ENCODE data around the gene R3HDM4.
"Not testable (repeated sequence)": the region's sequence is repeated elsewhere in the genome, so short reads cannot be mapped to it uniquely, and the experiment has no call there.

Gene R3HDM4

DNA sequence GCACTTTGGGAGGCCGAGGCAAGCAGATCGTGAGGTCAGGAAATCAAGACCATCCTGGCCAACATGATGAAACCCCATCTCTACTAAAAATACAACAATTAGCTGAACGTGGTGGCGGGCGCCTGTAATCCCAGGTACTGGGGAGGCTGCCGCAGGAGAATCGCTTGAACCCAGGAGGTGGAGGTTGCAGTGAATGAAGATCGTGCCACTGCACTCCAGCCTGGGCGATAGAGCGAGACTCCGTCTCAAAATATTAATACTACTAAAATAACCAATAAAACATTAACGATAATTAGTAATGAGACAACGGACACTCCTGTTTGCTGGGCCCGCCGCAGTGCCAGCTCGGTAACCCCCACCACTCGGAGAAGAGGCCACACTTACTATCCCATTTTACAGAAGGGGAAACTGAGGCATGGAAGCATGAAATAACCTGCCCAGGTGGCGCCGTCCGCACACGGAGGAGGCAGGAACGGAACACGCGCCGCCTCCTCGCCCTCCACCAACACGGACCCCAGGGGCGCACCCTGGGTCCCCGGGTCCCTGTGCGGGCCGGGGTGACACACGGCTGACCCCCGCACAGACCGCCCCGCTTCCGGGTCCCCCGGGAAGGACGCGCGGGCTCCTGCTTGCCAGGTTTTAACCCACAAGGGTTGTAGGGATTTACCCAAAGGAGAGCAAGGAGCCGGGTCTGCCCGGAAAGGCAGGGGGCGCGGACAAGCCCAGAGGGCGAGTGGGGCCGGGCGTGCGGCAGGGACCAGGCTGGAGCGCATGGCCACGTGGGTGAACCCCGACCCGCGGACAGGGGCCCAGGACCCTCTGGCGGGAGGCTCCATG, 1.6 kb downstream of the R3HDM4 start:
- DNase-seq, result no peak

DNA sequence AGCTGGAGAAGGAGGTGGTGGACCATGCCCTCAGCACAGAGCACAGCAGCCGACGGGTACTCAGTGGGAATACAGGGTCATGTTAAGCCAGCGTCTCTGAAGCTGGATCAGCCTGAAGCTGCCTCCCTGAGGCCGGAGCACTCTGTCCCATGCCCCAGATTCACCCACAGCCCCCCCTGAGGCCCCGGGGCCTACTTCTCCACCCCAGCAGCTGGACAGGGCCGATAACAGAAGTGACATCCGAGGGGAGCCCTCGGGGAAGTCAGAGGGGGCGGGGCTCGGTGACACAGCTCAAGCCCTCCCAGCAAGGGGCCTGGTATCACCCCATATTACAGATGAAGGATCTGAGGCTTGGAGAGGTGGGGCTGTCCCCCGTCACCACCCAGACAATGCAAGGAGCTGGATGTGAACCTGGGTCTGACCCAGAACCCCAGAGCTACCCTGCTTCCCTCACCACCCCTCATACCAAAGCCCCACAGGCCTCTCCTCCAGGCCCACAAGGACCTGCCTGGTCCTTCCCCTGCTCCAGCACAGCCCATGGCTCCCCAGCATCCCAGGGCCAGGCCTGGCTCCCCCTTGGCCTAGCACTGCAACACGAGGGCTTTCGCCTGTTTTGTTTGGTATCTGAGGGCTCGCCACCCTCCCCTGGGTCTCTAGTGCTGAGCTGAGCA, 5.7 kb downstream of the R3HDM4 start:
- DNase-seq, result no peak

DNA sequence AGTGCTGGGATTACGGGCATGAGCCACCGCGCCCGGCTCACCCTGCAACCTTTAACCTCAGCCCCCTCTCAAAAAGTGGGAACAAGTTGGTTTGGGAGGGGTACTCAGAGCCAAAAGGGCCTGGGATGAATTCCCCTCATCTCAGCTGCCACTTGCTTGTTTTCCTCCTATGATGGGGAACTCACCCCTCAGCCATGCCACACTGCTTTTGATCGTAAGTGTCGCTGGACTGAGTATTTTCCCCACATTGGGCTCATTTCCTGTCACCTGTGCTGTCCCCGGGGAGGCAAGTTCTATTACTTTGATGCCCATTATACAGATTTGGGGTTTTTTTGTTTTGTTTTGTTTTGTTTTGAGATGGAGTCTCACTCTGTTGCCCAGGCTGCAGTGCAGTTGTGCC, 6.5 kb downstream of the R3HDM4 start:
- DNase-seq, result no peak

- DNase-seq, result no peak
Measured at GRCh38 chr19:904545-904944, 8.5 kb downstream of the R3HDM4 start.

DNA sequence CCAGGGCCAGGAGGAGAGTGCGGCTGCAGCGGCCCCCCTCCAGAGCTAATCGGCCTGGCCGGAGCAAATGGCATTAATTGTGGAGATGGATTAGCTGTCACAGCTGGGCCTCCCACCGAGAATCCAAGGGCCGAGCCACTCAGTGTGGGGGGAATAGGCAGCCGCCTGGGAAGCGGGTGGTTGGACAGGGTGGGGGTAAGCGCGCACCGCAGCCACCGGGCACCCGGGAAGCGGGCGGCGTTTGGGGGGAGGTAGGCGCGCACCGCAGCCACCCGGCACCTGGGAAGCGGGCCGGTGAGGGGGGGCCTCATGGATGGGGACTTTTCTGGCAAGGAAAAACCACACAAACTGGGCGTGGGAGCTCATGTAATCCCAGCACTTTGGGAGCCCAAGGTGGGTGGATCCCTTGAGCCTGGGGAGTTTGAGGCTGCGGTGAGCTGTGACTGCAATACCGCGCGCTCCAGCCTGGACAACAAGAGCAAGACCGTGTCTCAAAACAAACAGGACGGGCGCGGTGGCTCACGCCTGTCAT, 9.7 kb downstream of the R3HDM4 start:
- DNase-seq, result no peak

DNA sequence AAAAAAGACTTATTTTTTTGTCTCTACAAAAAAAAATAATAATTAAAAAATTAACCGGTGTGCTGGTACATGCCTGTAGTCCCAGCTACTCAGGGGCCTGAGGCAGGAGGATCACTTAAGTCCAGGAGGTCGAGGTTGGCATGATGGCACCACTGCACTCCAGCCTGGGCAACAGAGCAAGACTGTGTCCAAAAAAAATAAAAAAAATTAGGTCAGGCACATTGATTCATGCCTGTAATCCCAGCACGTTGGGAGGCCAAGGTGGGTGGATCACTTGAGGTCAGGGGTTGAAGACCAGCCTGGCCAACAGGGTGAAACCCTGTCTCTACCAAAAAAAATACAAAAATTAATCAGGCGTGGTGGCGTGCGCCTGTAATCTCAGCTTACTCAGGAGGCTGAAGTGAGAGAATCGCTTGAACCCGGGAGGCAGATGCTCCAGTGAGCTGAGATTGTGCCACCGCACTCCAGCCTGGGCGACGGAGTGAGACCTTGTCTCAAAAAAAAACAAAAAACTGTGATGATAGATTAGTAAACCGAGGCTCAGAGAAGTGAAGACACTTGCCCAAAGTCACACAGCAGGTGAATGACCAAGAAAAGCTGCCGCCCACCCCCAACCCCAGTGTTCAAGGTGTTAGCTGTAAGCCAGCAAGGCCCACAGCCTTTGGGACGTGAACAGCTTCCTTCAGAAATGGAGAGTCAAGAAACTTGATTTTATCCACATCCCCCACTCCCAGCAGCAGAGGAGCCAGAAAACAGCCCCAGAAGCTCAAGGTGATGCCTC, 10.4 kb downstream of the R3HDM4 start:
- no peak for DNase-seq

DNA sequence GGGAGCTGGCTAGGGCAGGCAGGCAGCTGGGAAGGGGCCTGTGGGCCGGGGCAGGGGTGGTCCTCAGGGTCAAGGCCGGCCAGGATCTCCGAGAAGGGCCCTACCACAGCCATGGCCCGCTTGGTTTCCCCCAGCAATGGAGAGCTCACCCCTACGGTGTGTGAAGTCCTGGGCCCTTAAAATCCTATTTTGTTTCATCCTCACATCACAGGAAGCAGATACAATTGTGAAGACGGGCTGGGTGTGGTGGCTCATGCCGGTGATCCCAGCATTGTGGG, 11.0 kb downstream of the R3HDM4 start:
- DNase-seq, result no peak

- DNase-seq, result no peak
Measured at GRCh38 chr19:901216-902092, 11.6 kb downstream of the R3HDM4 start.

DNA sequence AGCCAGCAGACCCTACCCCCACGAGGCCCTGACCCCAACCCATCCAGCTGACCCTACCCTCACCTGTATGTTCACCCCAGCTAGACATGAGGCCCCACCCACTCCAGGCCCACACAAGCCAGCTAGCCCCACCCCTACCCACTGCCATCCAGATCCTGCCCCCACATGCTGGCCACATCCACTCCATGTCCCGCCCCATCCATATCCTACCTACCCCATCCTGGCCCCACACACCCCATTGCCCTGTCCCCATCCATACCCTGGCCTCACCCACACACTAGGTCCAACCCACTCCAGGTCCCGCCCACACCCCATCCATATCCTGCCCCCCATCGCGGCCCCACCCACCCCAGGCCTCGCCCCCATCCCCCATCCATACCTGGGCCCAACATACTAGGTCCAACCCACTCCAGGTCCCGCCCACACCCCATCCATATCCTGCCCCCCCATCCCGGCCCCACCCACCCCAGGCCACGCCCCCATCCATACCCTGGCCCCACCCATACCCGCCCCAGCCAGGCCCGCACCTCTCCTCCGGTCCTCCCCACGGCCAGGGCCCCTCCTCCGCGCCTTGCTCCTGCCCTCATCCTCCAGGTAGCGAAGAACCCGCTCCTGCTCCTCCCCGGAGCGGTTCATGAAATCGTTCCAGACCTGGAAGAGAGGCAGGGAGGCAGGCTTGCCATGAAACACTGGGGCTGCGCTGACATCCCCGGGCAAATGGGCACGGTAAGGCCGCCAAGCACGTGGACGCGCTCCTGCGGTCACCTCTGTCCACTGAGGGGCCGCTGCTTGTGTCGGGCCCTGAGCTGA, 12.5 kb downstream of the R3HDM4 start:
- no peak for DNase-seq

- DNase-seq, result no peak
Measured at GRCh38 chr19:900043-900301, 13.0 kb downstream of the R3HDM4 start.

- no peak for DNase-seq
Measured at GRCh38 chr19:899336-900042, 13.5 kb downstream of the R3HDM4 start.

DNA sequence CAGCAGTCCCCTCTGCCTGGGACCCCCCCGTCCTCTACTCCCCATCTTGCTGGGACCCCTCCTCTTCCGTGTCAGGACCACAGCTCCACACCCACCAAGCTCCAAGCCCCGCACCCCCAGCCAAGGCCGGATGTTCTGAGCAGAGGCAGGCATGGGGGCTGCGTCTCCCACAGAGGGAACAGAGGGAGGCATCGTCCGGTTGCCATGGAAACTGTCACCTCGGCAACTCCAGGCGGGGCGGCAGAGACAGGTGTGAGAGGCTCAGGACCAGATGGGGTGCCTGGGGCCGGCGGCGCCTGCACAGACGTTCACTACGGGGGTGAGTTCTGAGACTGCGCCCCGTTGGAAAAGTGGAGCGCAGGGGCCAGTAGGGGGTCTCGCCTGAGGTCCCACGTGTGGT, 14.4 kb downstream of the R3HDM4 start:
- no peak for DNase-seq

DNA sequence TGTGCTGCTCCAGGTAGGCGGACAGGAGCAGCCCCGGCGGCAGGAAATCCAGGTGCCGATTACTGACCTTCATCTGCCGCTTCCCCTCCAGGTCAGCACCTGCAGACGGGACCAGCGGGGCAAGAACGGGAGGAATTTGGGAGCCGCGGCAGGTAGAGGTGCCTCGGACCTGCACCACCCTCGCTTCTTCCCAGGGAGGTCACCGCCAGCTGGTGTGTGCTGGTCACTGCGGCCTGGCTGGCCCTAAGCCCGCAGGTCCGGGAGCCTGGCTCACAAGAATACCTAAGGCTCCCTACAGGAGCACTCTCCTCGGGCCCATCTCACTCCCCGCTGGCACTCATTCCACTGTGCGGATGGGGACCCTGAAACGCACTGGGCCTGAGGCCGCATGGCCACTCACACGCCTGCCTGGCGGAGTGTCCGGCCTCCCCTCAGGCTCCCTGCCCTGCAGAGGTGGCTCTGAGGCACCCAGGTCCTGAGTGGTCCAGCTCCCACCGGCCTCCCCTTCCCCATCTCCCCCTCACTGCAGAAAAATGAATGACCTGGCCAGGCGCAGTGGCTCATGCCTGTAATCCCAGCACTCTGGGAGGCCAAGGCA, 15.5 kb downstream of the R3HDM4 start:
- no peak for DNase-seq

- DNase-seq, result no peak
Measured at GRCh38 chr19:896999-897398, 16.0 kb downstream of the R3HDM4 start.

DNA sequence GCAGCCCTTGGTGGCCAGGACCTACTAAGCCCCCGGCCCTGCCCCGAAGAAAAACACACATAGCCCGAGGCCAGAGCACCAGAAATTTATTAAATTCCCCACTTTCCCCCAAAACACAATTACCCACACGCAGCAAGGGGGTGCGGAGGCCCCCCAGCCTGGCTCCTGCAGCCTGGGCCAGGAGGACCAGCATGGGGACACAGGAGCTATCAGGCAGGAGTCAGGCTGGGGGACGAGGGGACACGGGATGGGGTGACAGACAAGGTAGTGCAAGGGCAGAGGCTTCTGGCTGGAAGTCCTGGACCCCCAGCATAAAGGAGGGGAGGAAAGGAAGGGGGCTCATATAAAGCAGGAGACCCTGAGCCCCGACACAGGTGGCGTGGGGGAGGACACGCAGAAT, 16.6 kb downstream of the R3HDM4 start:
- no peak for DNase-seq

DNA sequence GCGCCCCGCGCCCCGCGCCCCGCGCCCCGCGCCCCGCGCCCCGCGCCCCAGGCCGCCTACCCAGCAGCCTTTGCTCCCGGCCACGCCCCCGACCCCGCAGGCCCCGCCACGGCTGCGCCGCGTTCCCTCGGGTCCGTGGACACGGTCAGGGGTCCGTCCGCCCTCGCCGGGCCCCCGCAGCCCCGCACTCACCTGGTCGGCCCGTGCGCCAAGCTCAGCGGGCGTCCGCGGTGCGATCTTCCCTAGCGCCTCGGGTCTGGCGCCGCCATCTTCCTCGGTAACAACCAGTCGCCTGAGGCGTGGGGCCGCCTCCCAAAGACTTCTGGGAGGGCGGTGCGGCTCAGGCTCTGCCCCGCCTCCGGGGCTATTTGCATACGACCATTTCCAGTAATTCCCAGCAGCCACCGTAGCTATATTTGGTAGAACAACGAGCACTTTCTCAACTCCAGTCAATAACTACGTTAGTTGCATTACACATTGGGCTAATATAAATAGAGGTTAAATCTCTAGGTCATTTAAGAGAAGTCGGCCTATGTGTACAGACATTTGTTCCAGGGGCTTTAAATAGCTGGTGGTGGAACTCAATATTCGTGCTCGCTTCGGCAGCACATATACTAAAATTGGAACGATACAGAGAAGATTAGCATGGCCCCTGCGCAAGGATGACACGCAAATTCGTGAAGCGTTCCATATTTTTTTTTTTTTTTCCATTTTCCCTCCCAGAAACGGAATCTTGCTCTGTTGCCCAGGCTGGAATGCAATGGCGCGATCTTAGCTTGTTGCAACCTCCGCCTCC, 19.9 kb downstream of the R3HDM4 start, which contains the start of the genes MED16 and RNU6-9:
MED16 (minus strand) TSS at position 294 of the 796 bp plus-strand sequence. CDS start 2,056 bp downstream, outside the sequence.
RNU6-9 (plus strand) TSS at position 591 of the 796 bp plus-strand sequence.
- DNase-seq, result no peak

DNA sequence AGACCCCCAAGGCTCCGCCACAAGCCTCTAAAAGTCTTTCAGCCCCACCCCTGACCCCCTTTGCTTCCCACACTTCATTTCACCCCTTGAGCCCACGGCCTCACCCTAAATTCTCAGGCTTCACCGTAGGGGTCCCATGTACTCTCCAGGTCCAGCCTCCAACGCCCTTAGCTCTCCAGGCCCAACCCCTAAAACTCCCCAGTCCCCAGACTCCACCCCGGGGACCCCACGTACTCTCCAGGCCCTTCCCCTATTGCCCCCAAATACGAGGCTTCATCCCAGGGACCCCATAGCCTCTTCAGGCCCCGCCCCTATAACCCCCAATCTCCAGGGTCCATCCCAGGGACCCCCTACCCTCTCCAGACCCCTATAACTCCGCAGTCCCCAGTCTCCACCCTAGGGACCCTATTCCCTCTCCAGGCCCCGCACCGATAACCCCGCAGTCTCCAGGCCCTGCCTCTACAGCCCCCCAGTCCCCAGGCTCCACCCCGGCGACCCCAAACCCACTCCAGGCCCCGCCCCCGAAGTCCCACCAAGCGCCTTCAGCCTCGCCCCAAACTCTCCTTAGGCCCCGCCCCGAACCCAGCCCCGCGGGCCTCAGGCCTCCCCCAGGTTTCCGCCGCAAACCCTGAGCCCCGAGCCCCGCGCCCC, 20.7 kb downstream of the R3HDM4 start:
- DNase-seq, result no peak

- DNase-seq, result not testable (repeated sequence)
Measured at GRCh38 chr19:891421-892200, 21.4 kb downstream of the R3HDM4 start.
